ENCODE results near the gene NAV3. TPM values are rescaled to one million over a fixed set of nuclear protein-coding genes. Genes with fewer than 3 reads are reported as not detected.
A peak's percentile ranks its signal among the peaks of the same experiment; 100 is the strongest.

The NAV3 gene
- total RNA-seq, 1 experiment from 2014 or later = 6.8 TPM

- Histone ChIP-seq H3K27me3 (ENCODE audit: low read length) (no peaks in the 10 kb centered on the region), H3K36me3 (ENCODE audit: low read depth, low read length) (no peaks in the 10 kb centered on the region), H2AFZ (ENCODE audit: low read length) (peak overlapping the region; percentile 61), H3K9me2 (replicated peaks; ENCODE audit: low read length) (no peaks in the 10 kb centered on the region), H3K4me3 (ENCODE audit: low read length) (no peak overlapping the region), H3K4me2 (ENCODE audit: low read length) (no peak overlapping the region), H3F3A (ENCODE audit: low read length, unreplicated experiment) (no peaks in the 10 kb centered on the region), H3K4me1 (ENCODE audit: insufficient read depth, low read length) (no peaks in the 10 kb centered on the region; the same call in 1 of the 2 replicates), H3K9ac (ENCODE audit: low read length) (no peak overlapping the region), H3K27ac (ENCODE audit: low read length) (no peak overlapping the region), H3K9me3 (ENCODE audit: low read length) (no peaks in the 10 kb centered on the region), H4K20me1 (ENCODE audit: low read length) (no peaks in the 10 kb centered on the region), H3K79me2 (ENCODE audit: low read length) (no peaks in the 10 kb centered on the region)
- BruUV-seq (replicated peaks) = no TSS peak
- no peak for DNase-seq
- intact Hi-C loops (cut with micrococcal nuclease) = no loop called here
- ChIA-PET CTCF (interaction anchor here (0.6 kb wide), 1 partner anchor 213 kb away, joined by 4 read pairs; no protein-coding TSS in a partner anchor), POLR2A (ENCODE audit: unreplicated experiment) (no interaction called here)
- TF ChIP-seq EZH2phosphoT487 (IDR thresholded peaks at IDR 0.05; ENCODE audit: borderline replicate concordance, low read length) = no peak
- no peak for TF ChIP-seq CTCF (conservative IDR thresholded peaks at IDR 0.05; ENCODE audit: low read depth, low read length)
- TF ChIP-seq EZH2 (IDR thresholded peaks at IDR 0.05; ENCODE audit: low read length, unreplicated experiment) = no peak
- ATAC-seq = peak; percentile 22; the same call in 1 of the 2 replicates
Observed at GRCh38 chr12:78261901-78262300, 431.2 kb downstream of the NAV3 start.

Measured in PC-3 (cell line).